Measurements from ENCODE around the gene SLC26A8.
"Not testable (repeated sequence)": the region's sequence is repeated elsewhere in the genome, so short reads cannot be mapped to it uniquely, and the experiment has no call there.

The SLC26A8 gene

DNA sequence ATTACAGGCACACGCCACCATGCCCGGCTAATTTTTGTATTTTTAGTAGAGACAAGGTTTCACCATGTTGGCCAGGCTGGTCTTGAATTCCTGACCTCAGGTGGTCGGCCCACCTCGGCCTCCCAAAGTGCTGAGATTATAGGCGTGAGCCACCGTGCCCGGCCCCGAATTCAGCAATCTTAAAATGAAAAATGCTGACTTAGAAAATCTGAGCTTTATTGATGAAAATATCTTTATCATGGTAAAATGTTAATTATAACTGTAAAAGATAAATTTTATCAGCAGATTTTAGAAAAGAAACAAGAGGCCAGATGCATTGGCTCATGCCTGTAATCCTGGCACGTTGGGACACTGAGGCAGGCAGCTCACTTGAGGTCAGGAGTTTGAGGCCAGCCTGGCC, 36.4 kb downstream of the SLC26A8 start:
- H3K27ac Mint-ChIP-seq; H3K4me3 Mint-ChIP-seq; H3K9me3 Mint-ChIP-seq (ENCODE audit: low read depth); H3K4me1 Mint-ChIP-seq (ENCODE audit: low read depth); H3K27me3 Mint-ChIP-seq; H3K36me3 Mint-ChIP-seq: not testable (repeated sequence)

DNA sequence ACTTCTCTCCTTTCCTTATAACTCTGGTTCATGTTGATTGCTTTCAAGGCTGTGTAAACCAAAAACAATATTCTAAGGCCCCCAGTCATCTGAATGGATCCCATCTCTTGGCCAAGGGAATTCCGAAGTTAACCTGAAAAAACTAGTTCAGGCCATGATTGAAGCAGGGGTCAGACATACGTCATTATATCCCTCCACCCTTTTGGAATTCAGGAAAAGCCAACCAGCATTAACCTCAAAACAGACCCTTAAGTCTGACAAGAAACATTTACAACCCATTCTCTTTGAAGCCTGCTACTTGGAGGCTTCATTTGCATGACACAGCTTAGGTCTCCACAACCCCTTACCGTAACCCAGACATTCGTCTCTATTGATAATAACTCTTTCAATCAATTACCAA, 39.7 kb downstream of the SLC26A8 start:
- Mint-ChIP-seq H3K4me1 (ENCODE audit: low read depth) (peaks cover 1% of the 10 kb centered on the region), H3K36me3 (no peaks in the 10 kb centered on the region), H3K4me3 (no peak overlapping the region), H3K9me3 (ENCODE audit: low read depth) (no peaks in the 10 kb centered on the region), H3K27me3 (no peaks in the 10 kb centered on the region), H3K27ac (no peak overlapping the region)

DNA sequence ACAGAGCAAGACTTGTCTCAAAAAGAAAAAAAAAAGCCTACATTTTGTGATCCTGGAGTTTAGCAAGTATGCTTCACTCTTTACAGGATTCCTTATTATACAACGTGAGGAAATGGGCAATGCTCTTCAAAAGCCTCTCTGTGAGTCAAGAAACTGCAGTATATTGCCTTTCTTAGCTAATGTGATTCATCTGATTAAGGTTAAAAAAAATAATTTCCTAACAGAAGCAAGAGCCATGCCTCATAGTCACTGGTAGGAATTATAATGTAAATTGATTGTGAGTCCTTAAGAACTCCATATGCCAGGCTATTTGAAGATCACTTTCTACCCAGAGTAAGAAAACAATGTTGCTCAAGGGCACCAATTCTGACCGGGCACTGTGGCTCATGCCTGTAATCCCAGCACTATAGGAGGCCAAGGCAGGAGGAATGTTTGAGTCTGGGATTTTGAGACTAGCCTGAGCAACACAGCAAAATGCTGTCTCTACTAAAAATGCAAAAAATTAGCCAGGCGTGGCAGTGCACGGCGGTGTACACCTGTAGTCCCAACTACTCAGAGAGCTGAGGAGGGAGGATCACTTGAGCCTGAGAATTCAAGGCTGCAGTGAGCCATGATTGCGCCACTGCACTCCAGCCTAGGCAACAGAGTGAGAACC, 43.3 kb downstream of the SLC26A8 start:
- Mint-ChIP-seq H3K36me3 (no peaks in the 10 kb centered on the region), H3K27me3 (no peaks in the 10 kb centered on the region), H3K9me3 (ENCODE audit: low read depth) (no peaks in the 10 kb centered on the region), H3K4me3 (no peak overlapping the region), H3K4me1 (ENCODE audit: low read depth) (peaks cover 1% of the 10 kb centered on the region), H3K27ac (no peak overlapping the region)

DNA sequence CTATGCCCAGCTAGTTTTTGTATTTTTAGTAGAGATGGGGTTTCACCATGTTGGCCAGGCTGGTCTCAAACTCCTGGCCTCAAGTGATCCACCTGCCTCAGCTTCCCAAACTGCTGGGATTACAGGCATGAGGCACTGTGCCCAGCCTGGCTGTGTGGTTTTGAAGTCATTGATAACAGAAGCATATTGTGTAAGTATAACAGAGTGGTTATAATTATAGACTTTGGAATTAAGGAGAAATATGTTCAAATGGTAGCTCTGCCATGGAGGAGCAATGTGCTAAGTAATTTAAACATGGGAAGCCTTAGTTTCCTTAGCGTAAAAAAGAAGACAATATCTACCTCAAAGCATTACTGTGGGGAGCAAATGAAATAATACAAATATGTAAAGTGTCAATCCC, 44.3 kb downstream of the SLC26A8 start:
- not testable (repeated sequence) for H3K36me3 Mint-ChIP-seq; H3K4me1 Mint-ChIP-seq (ENCODE audit: low read depth); H3K27me3 Mint-ChIP-seq; H3K9me3 Mint-ChIP-seq (ENCODE audit: low read depth); H3K27ac Mint-ChIP-seq; H3K4me3 Mint-ChIP-seq

DNA sequence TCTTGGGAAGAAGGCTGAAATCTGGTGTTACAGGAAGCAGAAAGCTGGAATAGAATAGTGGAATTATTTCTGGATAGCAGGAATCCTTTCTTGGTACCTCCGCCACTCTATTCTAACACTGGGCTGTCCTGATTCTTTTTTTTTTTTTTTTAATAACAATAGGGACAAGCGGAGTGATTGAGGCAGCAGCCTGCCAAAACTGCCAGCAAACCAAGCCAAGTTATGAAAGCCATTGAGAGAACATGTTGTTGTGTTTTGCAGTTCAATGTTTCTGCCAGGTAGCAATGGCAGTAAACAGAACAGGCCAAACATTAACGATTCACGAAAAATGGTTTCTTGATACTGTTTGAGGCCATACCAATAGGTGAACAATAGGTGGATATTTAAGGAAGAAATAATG, 47.1 kb downstream of the SLC26A8 start:
- H3K36me3 Mint-ChIP-seq = no peaks in the 10 kb centered on the region
- H3K27ac Mint-ChIP-seq = no peak overlapping the region
- H3K4me3 Mint-ChIP-seq = no peak overlapping the region
- H3K4me1 Mint-ChIP-seq (ENCODE audit: low read depth) = no peaks in the 10 kb centered on the region
- no peaks in the 10 kb centered on the region for H3K9me3 Mint-ChIP-seq (ENCODE audit: low read depth)
- no peaks in the 10 kb centered on the region for H3K27me3 Mint-ChIP-seq

DNA sequence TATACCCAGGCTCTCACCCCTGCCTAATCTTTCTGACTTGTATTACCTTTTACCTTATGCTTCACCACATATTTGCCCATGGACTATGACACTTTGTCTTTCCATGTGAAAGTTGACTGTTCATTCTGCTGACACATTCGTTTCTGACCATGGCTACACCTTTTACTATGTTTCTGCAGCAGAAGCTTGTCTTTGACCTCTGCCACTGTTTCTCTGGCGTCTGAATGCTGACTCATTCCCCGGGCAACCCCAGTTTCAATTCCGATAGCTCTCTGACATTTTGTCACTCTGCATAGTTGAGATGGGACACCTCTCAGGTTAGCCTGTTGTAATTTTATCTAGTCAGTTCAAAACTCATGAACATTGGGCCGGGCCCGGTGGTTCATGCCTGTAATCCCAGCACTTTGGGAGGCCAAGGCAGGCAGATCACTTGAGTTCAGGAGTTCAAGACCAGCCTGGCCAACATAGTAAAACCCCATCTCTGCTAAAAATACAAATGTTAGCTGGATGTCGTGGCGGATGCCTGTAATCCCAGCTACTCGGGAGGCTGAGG, 50.7 kb downstream of the SLC26A8 start:
- Mint-ChIP-seq H3K4me1 (ENCODE audit: low read depth) (no peaks in the 10 kb centered on the region), H3K36me3 (no peaks in the 10 kb centered on the region), H3K4me3 (no peak overlapping the region), H3K9me3 (ENCODE audit: low read depth) (no peaks in the 10 kb centered on the region), H3K27ac (no peak overlapping the region), H3K27me3 (peaks cover 2% of the 10 kb centered on the region)

DNA sequence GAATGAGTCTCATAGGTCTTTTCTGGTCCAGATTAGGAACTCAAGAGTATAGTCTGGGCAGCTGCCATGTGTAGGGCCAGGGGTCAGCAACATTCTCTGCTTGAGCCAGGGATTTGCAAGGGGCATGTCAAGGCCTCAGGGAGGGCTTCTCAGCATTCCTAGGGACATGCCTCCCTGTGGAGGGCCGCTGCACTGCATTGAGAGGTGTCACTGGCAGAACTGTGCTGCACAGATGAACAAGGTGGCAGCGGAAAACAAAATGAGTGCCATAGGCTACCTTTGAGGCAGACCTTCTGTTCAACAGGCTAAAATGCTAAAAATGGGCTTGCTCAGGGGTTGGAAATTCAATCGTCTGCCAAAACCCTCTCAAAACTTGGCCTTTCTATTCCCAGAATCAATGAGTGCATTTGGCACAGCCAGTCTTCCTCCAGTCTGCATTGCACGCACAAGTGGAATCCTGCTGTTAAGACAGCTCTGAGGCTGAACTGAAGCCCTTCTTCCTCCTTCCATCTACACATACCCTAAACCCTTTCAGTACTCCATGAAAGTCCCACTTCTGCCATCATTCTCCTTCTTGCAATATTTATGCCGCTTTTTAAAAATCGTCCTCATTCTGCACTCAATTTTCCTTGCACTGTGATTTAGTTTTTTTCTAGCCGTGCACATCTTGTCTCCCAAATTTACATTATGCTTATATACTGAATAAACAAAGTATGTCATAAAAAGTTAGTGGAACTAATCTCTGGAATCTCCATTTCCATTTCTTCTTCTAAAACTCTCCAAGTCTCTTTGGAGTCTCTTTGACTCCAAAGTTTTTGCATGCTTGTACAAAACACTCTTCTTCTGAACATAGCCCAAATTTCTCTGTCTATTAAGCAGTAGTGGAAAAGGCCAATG, 51.7 kb downstream of the SLC26A8 start:
- Mint-ChIP-seq H3K4me1 (ENCODE audit: low read depth) (no peaks in the 10 kb centered on the region), H3K9me3 (ENCODE audit: low read depth) (no peaks in the 10 kb centered on the region), H3K36me3 (no peaks in the 10 kb centered on the region), H3K27me3 (peaks cover 2% of the 10 kb centered on the region), H3K4me3 (no peak overlapping the region), H3K27ac (no peak overlapping the region)

DNA sequence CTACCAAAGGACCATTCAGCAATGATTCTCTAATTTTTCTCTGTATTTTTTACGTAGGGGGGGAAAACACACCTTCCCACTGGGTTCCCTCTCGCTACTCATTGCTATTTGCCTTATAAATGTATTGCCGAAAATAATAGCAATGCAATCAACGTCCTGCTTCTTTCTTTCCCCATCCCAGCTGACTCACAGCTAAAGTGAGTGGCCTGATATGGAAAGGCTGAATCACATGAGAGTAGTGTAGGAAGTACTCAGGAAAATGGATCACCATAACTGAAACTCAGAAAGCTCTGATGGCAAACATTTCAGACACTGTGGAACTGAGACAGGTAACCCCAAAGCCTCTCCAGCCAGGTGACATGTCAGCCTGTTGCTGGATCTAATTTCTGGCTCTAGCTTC, 54.3 kb downstream of the SLC26A8 start:
- Mint-ChIP-seq H3K36me3 (no peaks in the 10 kb centered on the region), H3K4me1 (ENCODE audit: low read depth) (no peaks in the 10 kb centered on the region), H3K27ac (no peak overlapping the region), H3K4me3 (no peak overlapping the region), H3K9me3 (ENCODE audit: low read depth) (no peaks in the 10 kb centered on the region), H3K27me3 (peaks cover 2% of the 10 kb centered on the region)

DNA sequence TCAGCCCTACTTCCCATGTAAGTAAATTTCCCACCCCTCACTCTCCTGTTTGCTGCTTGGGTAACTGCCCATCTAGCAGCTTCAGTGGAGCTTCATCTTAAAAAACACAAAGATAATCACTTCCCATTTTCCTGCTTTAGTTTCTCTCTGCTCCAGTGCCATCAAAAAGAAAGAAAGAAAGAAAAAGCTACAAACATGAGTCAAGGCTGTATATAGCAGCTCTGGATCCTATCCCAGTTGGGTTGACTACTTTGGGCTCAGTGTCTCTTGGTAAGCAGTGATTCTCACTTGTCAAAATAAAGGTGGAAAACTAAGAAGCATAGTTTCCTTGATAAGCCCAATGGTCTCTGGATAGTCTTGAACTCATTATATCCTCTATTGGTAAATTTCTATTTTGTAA, 54.8 kb downstream of the SLC26A8 start:
- H3K9me3 Mint-ChIP-seq (ENCODE audit: low read depth) = no peaks in the 10 kb centered on the region
- no peak overlapping the region for H3K27ac Mint-ChIP-seq
- peaks cover 2% of the 10 kb centered on the region for H3K27me3 Mint-ChIP-seq
- no peak overlapping the region for H3K4me3 Mint-ChIP-seq
- H3K4me1 Mint-ChIP-seq (ENCODE audit: low read depth) = no peaks in the 10 kb centered on the region
- no peaks in the 10 kb centered on the region for H3K36me3 Mint-ChIP-seq

DNA sequence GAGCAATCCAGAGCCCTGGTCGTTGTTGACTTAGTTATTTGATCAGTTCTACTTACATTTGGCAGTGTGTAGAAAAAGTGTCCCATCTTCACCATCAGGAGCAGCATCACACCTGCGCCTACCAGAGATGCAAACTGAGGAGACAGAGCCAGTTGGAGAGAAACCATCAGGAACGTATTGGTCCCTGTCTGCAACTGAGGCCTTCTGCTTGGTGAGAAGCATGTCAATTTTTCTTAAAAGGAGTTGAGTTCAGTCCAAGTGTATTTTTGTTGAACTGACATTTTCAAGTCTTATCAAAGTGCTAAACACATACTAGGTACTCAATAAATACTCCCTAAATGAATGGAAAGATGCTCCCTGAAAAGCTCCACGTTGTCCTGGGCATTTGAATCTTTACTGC, 55.6 kb downstream of the SLC26A8 start:
- Mint-ChIP-seq H3K27ac (no peak overlapping the region), H3K9me3 (ENCODE audit: low read depth) (no peaks in the 10 kb centered on the region), H3K4me1 (ENCODE audit: low read depth) (no peaks in the 10 kb centered on the region), H3K36me3 (no peaks in the 10 kb centered on the region), H3K27me3 (peaks cover 2% of the 10 kb centered on the region), H3K4me3 (no peak overlapping the region)

DNA sequence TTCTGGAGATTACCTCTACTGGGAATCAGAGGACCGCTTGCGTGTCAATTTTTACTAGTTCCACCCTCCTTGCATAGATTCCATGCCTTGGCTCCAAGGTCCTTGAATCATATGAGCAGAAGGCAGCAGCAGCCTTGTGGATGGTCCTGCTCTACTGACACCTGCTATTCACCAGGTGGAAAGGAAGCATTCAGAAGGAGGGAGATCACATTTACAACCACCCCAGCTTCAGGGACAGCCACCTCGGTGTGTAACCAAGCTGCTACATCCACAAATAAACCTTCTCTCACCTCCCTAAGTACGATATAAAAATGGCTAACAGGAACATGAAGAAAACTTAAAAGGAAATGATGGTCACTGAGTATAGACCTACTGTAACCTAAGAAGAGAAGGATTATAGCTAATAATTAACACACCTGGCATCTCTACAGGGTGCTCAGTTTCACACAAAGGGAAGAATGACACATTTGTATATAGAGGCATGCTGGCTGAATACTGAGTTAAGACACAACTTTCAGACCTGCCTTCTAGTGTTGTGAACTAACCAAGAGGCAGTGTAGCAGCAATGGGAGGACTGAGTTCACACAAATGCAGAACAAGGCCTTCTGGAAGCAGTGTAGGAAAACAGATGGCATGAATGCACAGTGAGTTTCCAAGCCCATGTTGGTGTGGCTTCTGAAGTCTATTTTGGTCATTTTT, 57.2 kb downstream of the SLC26A8 start:
- Mint-ChIP-seq H3K9me3 (ENCODE audit: low read depth) (no peaks in the 10 kb centered on the region), H3K36me3 (no peaks in the 10 kb centered on the region), H3K27ac (no peak overlapping the region), H3K27me3 (peaks cover 2% of the 10 kb centered on the region), H3K4me3 (no peak overlapping the region), H3K4me1 (ENCODE audit: low read depth) (no peaks in the 10 kb centered on the region)

DNA sequence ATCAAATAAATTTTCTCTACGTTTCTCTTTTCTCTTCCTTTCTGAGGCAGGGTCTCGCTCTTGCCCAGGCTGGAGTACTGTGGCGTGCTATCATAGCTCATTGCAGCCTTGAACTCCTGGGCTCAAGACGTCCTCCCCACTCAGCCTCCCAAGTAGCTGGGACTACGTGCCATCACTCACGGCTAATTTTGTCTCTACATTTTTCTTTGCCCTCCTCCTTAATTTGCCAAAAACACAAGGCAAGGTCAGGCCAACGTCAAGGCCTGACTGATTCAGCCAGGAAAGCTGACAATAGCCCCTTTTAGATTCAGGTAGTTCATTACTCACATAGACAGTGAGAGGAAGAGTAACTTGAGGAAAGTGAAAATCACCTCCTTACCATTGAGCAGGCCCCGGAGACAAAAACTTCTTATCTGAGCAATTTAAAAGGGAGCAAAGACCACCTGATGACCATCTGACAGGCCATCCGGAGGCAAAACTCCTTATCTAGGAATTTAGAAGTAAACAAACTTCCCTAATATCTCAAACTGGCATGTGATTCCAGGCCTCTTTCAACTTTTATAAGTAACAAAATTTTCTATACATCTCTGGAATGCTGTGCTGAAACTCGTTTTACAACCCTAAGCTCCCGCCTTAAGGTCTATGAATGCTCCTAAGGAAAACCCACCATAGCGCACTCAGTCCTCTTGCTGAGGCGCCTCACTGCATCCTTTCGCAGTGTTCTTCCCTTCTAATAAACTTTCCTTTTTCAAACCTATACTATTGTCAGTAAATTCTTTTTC, 61.5 kb downstream of the SLC26A8 start:
- no peak overlapping the region for H3K4me3 Mint-ChIP-seq
- no peaks in the 10 kb centered on the region for H3K9me3 Mint-ChIP-seq (ENCODE audit: low read depth)
- H3K27me3 Mint-ChIP-seq = peaks cover 18% of the 10 kb centered on the region
- H3K36me3 Mint-ChIP-seq = no peaks in the 10 kb centered on the region
- no peak overlapping the region for H3K27ac Mint-ChIP-seq
- no peaks in the 10 kb centered on the region for H3K4me1 Mint-ChIP-seq (ENCODE audit: low read depth)

DNA sequence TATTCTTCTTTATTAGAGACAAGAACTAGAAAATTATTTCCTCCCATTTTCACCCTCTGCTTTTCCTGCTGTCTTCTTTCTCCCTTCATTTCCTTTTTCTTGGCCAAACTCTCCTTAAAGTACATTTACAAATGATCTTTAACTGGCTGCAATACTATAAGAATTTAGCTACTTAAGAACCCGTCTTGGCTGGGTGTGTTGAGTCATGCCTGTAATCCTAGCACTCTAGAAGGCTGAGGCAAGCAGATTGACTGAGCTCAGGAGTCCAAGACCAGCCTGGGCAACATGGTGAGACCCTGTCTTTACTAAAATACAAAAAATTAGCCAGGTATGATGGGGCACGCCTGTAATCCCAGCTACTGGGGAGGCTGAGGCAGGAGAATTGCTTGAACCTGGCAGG, 64.3 kb downstream of the SLC26A8 start:
- H3K36me3 Mint-ChIP-seq = no peaks in the 10 kb centered on the region

DNA sequence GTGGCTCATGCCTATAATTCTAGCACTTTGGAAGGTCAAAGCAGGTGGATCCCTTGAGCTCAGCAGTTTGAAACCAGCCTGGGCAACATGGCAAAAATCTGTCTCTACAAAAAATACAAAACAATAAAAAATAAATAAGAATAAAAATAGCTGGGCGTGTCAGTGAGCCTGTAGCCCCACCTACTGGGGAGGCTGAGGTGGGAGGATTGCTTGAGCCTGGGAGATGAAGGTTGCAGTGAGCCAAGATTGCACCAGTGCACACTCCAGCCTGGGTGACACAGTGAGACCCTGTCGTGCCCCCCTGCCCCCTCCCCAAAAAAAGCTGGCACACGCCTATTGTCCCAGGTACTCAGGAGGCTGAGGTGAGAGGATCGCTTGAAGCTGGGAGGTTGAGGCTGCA, 68.5 kb downstream of the SLC26A8 start:
- Mint-ChIP-seq H3K4me3 (no peak overlapping the region), H3K36me3 (peaks cover 2% of the 10 kb centered on the region), H3K27ac (no peak overlapping the region), H3K9me3 (ENCODE audit: low read depth) (no peaks in the 10 kb centered on the region), H3K4me1 (ENCODE audit: low read depth) (peaks cover 6% of the 10 kb centered on the region), H3K27me3 (peaks cover 15% of the 10 kb centered on the region)

More for the DNA sequence above, 64.3 kb downstream of the SLC26A8 start:
- Mint-ChIP-seq H3K4me3 (no peak overlapping the region), H3K27ac (no peak overlapping the region), H3K4me1 (ENCODE audit: low read depth) (no peaks in the 10 kb centered on the region), H3K9me3 (ENCODE audit: low read depth) (no peaks in the 10 kb centered on the region), H3K27me3 (peaks cover 19% of the 10 kb centered on the region)

Measured in activated naive CD8-positive, alpha-beta T cell (primary cell).